ENCODE measurements around the gene CYSLTR2. TPM values are rescaled to one million over a fixed set of nuclear protein-coding genes. Genes with fewer than 3 reads are reported as not detected.

Gene CYSLTR2
- total RNA-seq, 2 experiments from 2014 or later = 0.09 TPM; not detected in 1

DNA sequence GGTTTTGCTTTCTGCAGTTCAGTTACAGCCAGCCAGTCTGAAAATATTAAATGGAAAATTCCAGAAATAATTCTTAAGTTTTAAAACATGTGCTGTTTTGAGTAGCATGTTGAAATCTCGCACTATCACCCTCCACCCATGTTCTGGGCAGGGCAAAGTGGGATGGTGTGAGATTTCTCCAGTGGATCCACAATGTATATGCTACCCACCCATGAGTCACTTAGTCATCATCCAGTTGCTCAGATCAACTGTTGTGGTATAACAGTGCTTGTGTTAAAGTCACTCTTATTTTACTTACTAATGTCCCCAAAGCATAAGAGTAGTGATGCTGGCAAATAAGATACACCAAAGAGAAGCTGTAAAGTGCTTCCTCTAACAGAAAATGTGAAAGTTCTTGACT, 56.4 kb downstream of the CYSLTR2 start:
- BruUV-seq (replicated peaks) = no TSS peak
- no peak overlapping the region for H2AFZ ChIP-seq (ENCODE audit: low read length)
- TF ChIP-seq, protein P1, sequence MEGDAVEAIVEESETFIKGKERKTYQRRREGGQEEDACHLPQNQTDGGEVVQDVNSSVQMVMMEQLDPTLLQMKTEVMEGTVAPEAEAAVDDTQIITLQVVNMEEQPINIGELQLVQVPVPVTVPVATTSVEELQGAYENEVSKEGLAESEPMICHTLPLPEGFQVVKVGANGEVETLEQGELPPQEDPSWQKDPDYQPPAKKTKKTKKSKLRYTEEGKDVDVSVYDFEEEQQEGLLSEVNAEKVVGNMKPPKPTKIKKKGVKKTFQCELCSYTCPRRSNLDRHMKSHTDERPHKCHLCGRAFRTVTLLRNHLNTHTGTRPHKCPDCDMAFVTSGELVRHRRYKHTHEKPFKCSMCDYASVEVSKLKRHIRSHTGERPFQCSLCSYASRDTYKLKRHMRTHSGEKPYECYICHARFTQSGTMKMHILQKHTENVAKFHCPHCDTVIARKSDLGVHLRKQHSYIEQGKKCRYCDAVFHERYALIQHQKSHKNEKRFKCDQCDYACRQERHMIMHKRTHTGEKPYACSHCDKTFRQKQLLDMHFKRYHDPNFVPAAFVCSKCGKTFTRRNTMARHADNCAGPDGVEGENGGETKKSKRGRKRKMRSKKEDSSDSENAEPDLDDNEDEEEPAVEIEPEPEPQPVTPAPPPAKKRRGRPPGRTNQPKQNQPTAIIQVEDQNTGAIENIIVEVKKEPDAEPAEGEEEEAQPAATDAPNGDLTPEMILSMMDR (conservative IDR thresholded peaks at IDR 0.05; ENCODE audit: low read length) = no peak
- TF ChIP-seq EZH2phosphoT487 (IDR thresholded peaks at IDR 0.05; ENCODE audit: borderline replicate concordance, low read depth, low read length) = no peak
- H3K9me3 ChIP-seq (ENCODE audit: low read length) = peaks cover 11% of the 10 kb centered on the region
- ChIA-PET CTCF (ENCODE audit: unreplicated experiment) (no interaction called here), POLR2A (no interaction called here)
- H3K4me3 ChIP-seq (ENCODE audit: low read depth, low read length, poor library complexity, severe bottlenecking) = no peak overlapping the region
- no peaks in the 10 kb centered on the region for H4K20me1 ChIP-seq (ENCODE audit: insufficient read depth, low read length)
- H3K4me1 ChIP-seq (ENCODE audit: insufficient read depth, low read length, poor library complexity, severe bottlenecking) = no peaks in the 10 kb centered on the region
- H3K9me2 ChIP-seq (ENCODE audit: insufficient read depth, low read length) = no peaks in the 10 kb centered on the region
- no peak overlapping the region for H3K4me2 ChIP-seq (ENCODE audit: low read length)
- DNase-seq (ENCODE audit: low spot score) = no peak
- H3K79me2 ChIP-seq (ENCODE audit: insufficient read depth, low read depth, low read length) = no peaks in the 10 kb centered on the region
- intact Hi-C loops (cut with micrococcal nuclease; ENCODE audit: unreplicated experiment) = no loop called here
- H3K36me3 ChIP-seq (ENCODE audit: insufficient read depth, low read length) = no peaks in the 10 kb centered on the region
- H3K27ac ChIP-seq (ENCODE audit: low read depth, low read length, poor library complexity, severe bottlenecking) = no peak overlapping the region

DNA sequence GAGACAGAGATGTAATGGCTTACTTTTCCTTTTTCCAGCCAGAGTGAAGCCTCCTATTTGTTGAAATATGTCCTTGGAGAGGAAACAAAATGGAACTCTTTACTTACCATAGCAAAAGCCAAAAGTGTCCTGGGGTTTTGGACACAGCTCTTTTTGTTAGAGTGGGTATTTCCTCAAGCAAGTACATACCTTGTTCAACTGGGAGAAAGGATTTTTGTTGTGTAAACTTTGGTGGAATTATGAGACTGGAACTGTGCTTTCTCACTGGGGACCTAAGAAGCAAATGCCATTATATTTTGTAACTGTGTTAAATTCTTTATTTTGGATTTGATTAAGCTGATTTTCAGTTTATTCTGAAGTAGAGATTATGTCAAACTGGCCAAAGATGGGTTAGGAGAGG, 58.4 kb downstream of the CYSLTR2 start:
- CTCF ChIA-PET (ENCODE audit: unreplicated experiment) = no interaction called here
- Histone ChIP-seq H3K79me2 (ENCODE audit: insufficient read depth, low read depth, low read length) (no peaks in the 10 kb centered on the region), H3K36me3 (ENCODE audit: insufficient read depth, low read length) (no peaks in the 10 kb centered on the region), H3K9me3 (ENCODE audit: low read length) (peaks cover 24% of the 10 kb centered on the region), H3K4me2 (ENCODE audit: low read length) (no peak overlapping the region), H3K4me1 (ENCODE audit: insufficient read depth, low read length, poor library complexity, severe bottlenecking) (no peaks in the 10 kb centered on the region), H2AFZ (ENCODE audit: low read length) (no peak overlapping the region), H3K4me3 (ENCODE audit: low read depth, low read length, poor library complexity, severe bottlenecking) (no peak overlapping the region), H3K27ac (ENCODE audit: low read depth, low read length, poor library complexity, severe bottlenecking) (no peak overlapping the region), H4K20me1 (ENCODE audit: insufficient read depth, low read length) (no peaks in the 10 kb centered on the region), H3K9me2 (ENCODE audit: insufficient read depth, low read length) (no peaks in the 10 kb centered on the region)
- intact Hi-C loops (cut with micrococcal nuclease; ENCODE audit: unreplicated experiment) = no loop called here
- DNase-seq (ENCODE audit: low spot score) = no peak
- no TSS peak for BruUV-seq (replicated peaks)
- POLR2A ChIA-PET = interaction anchor here (0.6 kb wide), 1 partner anchor 445 kb away, joined by 3 read pairs; no protein-coding TSS in a partner anchor
- TF ChIP-seq, protein P1 (conservative IDR thresholded peaks at IDR 0.05; ENCODE audit: low read length) = no peak
- TF ChIP-seq EZH2phosphoT487 (IDR thresholded peaks at IDR 0.05; ENCODE audit: borderline replicate concordance, low read depth, low read length) = no peak

DNA sequence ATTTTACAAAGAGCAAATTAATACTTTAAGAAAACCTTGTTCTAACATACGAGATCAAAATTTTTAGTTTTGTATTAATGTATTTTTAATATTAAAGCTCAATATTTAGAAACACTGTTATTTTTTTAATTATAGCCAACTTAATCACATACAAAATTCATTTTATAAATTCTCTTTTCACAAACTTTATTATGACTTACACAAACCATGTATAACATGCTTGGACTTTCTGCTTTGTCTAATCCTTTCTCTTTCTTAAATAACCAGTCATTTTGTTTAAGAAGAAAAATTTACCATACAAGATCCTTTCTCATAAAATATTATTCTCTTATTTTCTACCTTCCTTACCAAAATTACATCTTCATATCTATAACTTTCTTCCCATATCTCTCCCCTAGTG, 62.2 kb downstream of the CYSLTR2 start:
- POLR2A ChIA-PET = interaction anchor here (0.6 kb wide), 1 partner anchor 52 kb away, joined by 3 read pairs; no protein-coding TSS in a partner anchor
- no TSS peak for BruUV-seq (replicated peaks)
- H3K4me3 ChIP-seq (ENCODE audit: low read depth, low read length, poor library complexity, severe bottlenecking) = no peak overlapping the region

More for the DNA sequence above, 62.2 kb downstream of the CYSLTR2 start:
- Histone ChIP-seq H2AFZ (ENCODE audit: low read length) (no peak overlapping the region), H3K4me2 (ENCODE audit: low read length) (no peak overlapping the region), H3K4me1 (ENCODE audit: insufficient read depth, low read length, poor library complexity, severe bottlenecking) (no peaks in the 10 kb centered on the region), H3K9me2 (ENCODE audit: insufficient read depth, low read length) (no peaks in the 10 kb centered on the region), H3K9me3 (ENCODE audit: low read length) (peaks cover 40% of the 10 kb centered on the region), H4K20me1 (ENCODE audit: insufficient read depth, low read length) (no peaks in the 10 kb centered on the region), H3K27ac (ENCODE audit: low read depth, low read length, poor library complexity, severe bottlenecking) (no peak overlapping the region), H3K79me2 (ENCODE audit: insufficient read depth, low read depth, low read length) (no peaks in the 10 kb centered on the region), H3K36me3 (ENCODE audit: insufficient read depth, low read length) (no peaks in the 10 kb centered on the region)
- no peak for TF ChIP-seq EZH2phosphoT487 (IDR thresholded peaks at IDR 0.05; ENCODE audit: borderline replicate concordance, low read depth, low read length)
- TF ChIP-seq, protein P1 (conservative IDR thresholded peaks at IDR 0.05; ENCODE audit: low read length) = no peak
- peak; percentile 13 for DNase-seq (ENCODE audit: low spot score)
- CTCF ChIA-PET (ENCODE audit: unreplicated experiment) = no interaction called here
- intact Hi-C loops (cut with micrococcal nuclease; ENCODE audit: unreplicated experiment) = no loop called here
